H1 (cell line): ENCODE measurements around the gene PNPLA1. TPM values are rescaled to one million over a fixed set of nuclear protein-coding genes. Genes with fewer than 3 reads are reported as not detected.

Experiments
- CTCF ChIA-PET: fragments of 300-600 bp; sonication (Branson Sonifier 250); formaldehyde crosslinking; loops from one replicate; lab custom pipeline; 2021; ENCODE audit not compliant: partially characterized antibody; lab: Charles Lee
- POLR2A ChIA-PET: fragments of 300-600 bp; sonication (Branson Sonifier 250); formaldehyde crosslinking; loops from one replicate; lab custom pipeline; 2021; ENCODE audit warnings: inconsistent platforms; ENCODE audit not compliant: partially characterized antibody; lab: Charles Lee
- DNase-seq, 2 experiments: peaks; one replicate each; pipeline versions ENCODE4 v3.0.0 to v3.0.0-alpha.2; 2010 to 2022; ENCODE audit warnings: low spot score in 2 of 2, low read depth in 1 of 2, mixed read lengths in 1 of 2
- FAIRE-seq: peaks from 2 replicates; lab custom pipeline; 2011; peaks lifted over from hg19 to GRCh38; lab: Jason Lieb, UNC
- H2AFZ ChIP-seq: 2 replicates; pipeline ENCODE4 v1.8.1; 2012; ENCODE audit warnings: low read length, inconsistent platforms
- H2AK5ac ChIP-seq: 2 replicates; pipeline ENCODE4 v1.6.1; 2013; ENCODE audit warnings: low read depth, low read length
- H2BK120ac ChIP-seq: replicated peaks from 2 replicates; pipeline ENCODE3; 2013; ENCODE audit warnings: low read depth, low read length, inconsistent platforms
- H2BK12ac ChIP-seq: 2 replicates; pipeline ENCODE4 v1.6.1; 2013; ENCODE audit warnings: low read depth, low read length
- H2BK15ac ChIP-seq: 2 replicates; pipeline ENCODE4 v1.6.1; 2013; ENCODE audit warnings: low read length
- H2BK20ac ChIP-seq: 2 replicates; pipeline ENCODE4 v1.6.1; 2013; ENCODE audit warnings: low read length
- H2BK5ac ChIP-seq: 2 replicates; pipeline ENCODE4 v1.6.1; 2013; ENCODE audit warnings: low read depth, low read length
- H3K14ac ChIP-seq: 2 replicates; pipeline ENCODE4 v1.6.1; 2013; ENCODE audit warnings: inconsistent platforms; ENCODE audit not compliant: insufficient read length
- H3K18ac ChIP-seq: 2 replicates; pipeline ENCODE4 v1.6.1; 2013; ENCODE audit warnings: low read length; ENCODE audit errors: extremely low read depth
- H3K23ac ChIP-seq: 2 replicates; pipeline ENCODE4 v1.6.1; 2013; ENCODE audit warnings: inconsistent platforms; ENCODE audit not compliant: insufficient read length
- H3K23me2 ChIP-seq: 2 replicates; pipeline ENCODE4 v1.6.1; 2013; ENCODE audit warnings: low read depth, low read length
- H3K27ac ChIP-seq: 2 replicates; pipeline ENCODE4 v1.6.1; 2011; ENCODE audit warnings: low read depth, low read length, inconsistent platforms
- H3K27me3 ChIP-seq, 4 experiments: replicated peaks in 1 of 4; 1 replicate in 1 of 4; 2 replicates in 3 of 4; pipeline versions ENCODE4 v1.6.1 to v1.8.1; 2011 to 2013; ENCODE audit warnings: low read length in 3 of 4, mild to moderate bottlenecking in 3 of 4, inconsistent platforms in 2 of 4, mixed read lengths in 2 of 4, moderate library complexity in 1 of 4; ENCODE audit not compliant: control insufficient read depth in 3 of 4, insufficient read depth in 3 of 4; ENCODE audit errors: extremely low read depth in 1 of 4
- H3K36me3 ChIP-seq, 4 experiments: 2 replicates each; pipeline versions ENCODE4 v1.6.1 to v1.8.1; 2011 to 2013; ENCODE audit warnings: mild to moderate bottlenecking in 4 of 4, low read length in 3 of 4, moderate library complexity in 2 of 4, control low read depth in 1 of 4, inconsistent platforms in 1 of 4; ENCODE audit not compliant: insufficient read depth in 4 of 4, control insufficient read depth in 2 of 4
- H3K4ac ChIP-seq: replicated peaks from 2 replicates; pipeline ENCODE3; 2013; ENCODE audit warnings: low read length, low read depth, mixed read lengths, inconsistent platforms; ENCODE audit not compliant: insufficient read length
- H3K4me1 ChIP-seq, 4 experiments: replicated peaks in 1 of 4; 1 replicate in 1 of 4; 2 replicates in 3 of 4; pipeline versions ENCODE4 v1.6.1 to v1.8.1; 2011 to 2013; ENCODE audit warnings: low read length in 3 of 4, inconsistent platforms in 2 of 4, mixed read lengths in 1 of 4; ENCODE audit not compliant: insufficient read depth in 4 of 4, control insufficient read depth in 3 of 4
- H3K4me2 ChIP-seq, 2 experiments: 2 replicates each; pipeline versions ENCODE4 v1.6.1 to v1.8.1; 2011 to 2013; ENCODE audit warnings: low read depth in 2 of 2, low read length in 2 of 2, control low read depth in 1 of 2, inconsistent platforms in 1 of 2, mild to moderate bottlenecking in 1 of 2; ENCODE audit not compliant: insufficient read depth in 1 of 2
- H3K4me3 ChIP-seq, 4 experiments: fragments of 200-600, 300-600 bp in 1 of 4; sonication (generic), shearing (Covaris generic), sonication (Bioruptor Twin) in 1 of 4; 2 replicates each; pipeline versions ENCODE4 v1.5.1 to v1.8.1; 2011 to 2016; ENCODE audit warnings: low read length in 4 of 4, low read depth in 3 of 4, control low read depth in 2 of 4, inconsistent platforms in 2 of 4, mild to moderate bottlenecking in 2 of 4, mixed read lengths in 1 of 4, moderate library complexity in 1 of 4; ENCODE audit not compliant: insufficient read depth in 2 of 4; ENCODE audit errors: extremely low read depth in 1 of 4
- H3K56ac ChIP-seq: replicated peaks from 2 replicates; pipeline ENCODE3; 2013; ENCODE audit warnings: low read depth, mild to moderate bottlenecking, mixed read lengths, low read length, inconsistent platforms; ENCODE audit not compliant: insufficient read length
- H3K79me1 ChIP-seq: 2 replicates; pipeline ENCODE4 v1.6.1; 2013; ENCODE audit warnings: low read depth, low read length, control low read depth
- H3K79me2 ChIP-seq, 2 experiments: 2 replicates each; pipeline versions ENCODE4 v1.6.1 to v1.8.1; 2012 to 2013; ENCODE audit warnings: low read length in 2 of 2, mild to moderate bottlenecking in 2 of 2, inconsistent platforms in 1 of 2; ENCODE audit not compliant: insufficient read depth in 2 of 2, control insufficient read depth in 1 of 2
- H3K9ac ChIP-seq, 4 experiments: replicated peaks in 1 of 4; 1 replicate in 1 of 4; 2 replicates in 3 of 4; pipeline versions ENCODE4 v1.6.1 to v1.8.1; 2011 to 2013; ENCODE audit warnings: low read depth in 3 of 4, low read length in 3 of 4, control low read depth in 2 of 4, mild to moderate bottlenecking in 2 of 4, moderate library complexity in 2 of 4, inconsistent platforms in 1 of 4; ENCODE audit errors: extremely low read depth in 1 of 4
- H3K9me3 ChIP-seq, 2 experiments: 2 replicates each; pipeline versions ENCODE4 v1.6.1 to v1.8.1; 2012 to 2013; ENCODE audit warnings: mild to moderate bottlenecking in 2 of 2, moderate library complexity in 2 of 2, control low read depth in 1 of 2, inconsistent platforms in 1 of 2, low read depth in 1 of 2, low read length in 1 of 2, mixed read lengths in 1 of 2; ENCODE audit not compliant: insufficient read depth in 2 of 2
- H4K20me1 ChIP-seq, 2 experiments: replicated peaks in 1 of 2; 2 replicates each; pipeline versions ENCODE3 to v1.8.1; 2011 to 2013; ENCODE audit warnings: inconsistent platforms in 2 of 2, low read length in 2 of 2, mild to moderate bottlenecking in 1 of 2; ENCODE audit not compliant: insufficient read depth in 2 of 2, control insufficient read depth in 1 of 2
- H4K5ac ChIP-seq: 2 replicates; pipeline ENCODE4 v1.6.1; 2013; ENCODE audit warnings: low read length, low read depth, mixed read lengths, inconsistent platforms; ENCODE audit not compliant: insufficient read length
- H4K8ac ChIP-seq: 2 replicates; pipeline ENCODE4 v1.8.0; 2013; ENCODE audit warnings: mild to moderate bottlenecking, moderate library complexity, low read length, inconsistent platforms; ENCODE audit not compliant: insufficient read depth; ENCODE audit errors: extremely low read depth
- H4K91ac ChIP-seq: replicated peaks from 2 replicates; pipeline ENCODE3; 2013; ENCODE audit warnings: low read length, mixed read lengths, inconsistent platforms; ENCODE audit not compliant: insufficient read length
- CBX8 ChIP-seq: fragments of 300-800, 300-1000 bp; sonication (generic); IDR thresholded peaks from 2 replicates; pipeline ENCODE4 v1.7.1; 2016; ENCODE audit warnings: low read depth, low read length, borderline replicate concordance
- CREB1 ChIP-seq: IDR thresholded peaks from 2 replicates; pipeline ENCODE4 v1.6.1; 2012; ENCODE audit warnings: inconsistent platforms
- KDM1A ChIP-seq: fragments of 200-600, 300-600 bp; sonication (generic); IDR thresholded peaks from 2 replicates; pipeline ENCODE4 v1.7.1; 2016; ENCODE audit warnings: mild to moderate bottlenecking, low read length, borderline replicate concordance
- POLR2AphosphoS5 ChIP-seq: IDR thresholded peaks from 2 replicates; pipeline ENCODE4 v1.6.1; 2011; ENCODE audit warnings: low read depth, low read length
- SIN3A ChIP-seq, 2 experiments: IDR thresholded peaks in 1 of 2; conservative IDR thresholded peaks in 1 of 2; 2 replicates each; pipeline ENCODE4 v1.6.1; 2011 to 2012; ENCODE audit warnings: low read length in 2 of 2, improper control_type of control experiment in 1 of 2, low read depth in 1 of 2, mild to moderate bottlenecking in 1 of 2
- SP2 ChIP-seq: IDR thresholded peaks from 2 replicates; pipeline ENCODE4 v1.6.1; 2012; ENCODE audit warnings: mild to moderate bottlenecking, low read length, inconsistent platforms
- WGBS, 2 experiments: shearing (Covaris generic) in 1 of 2; methylation state at CpG; one replicate each; pipeline versions ENCODE4 v1.1.6 to v1.1.7; 2013 to 2015; ENCODE audit warnings: low lambda C conversion rate in 2 of 2, mixed read lengths in 2 of 2, inconsistent platforms in 1 of 2, low coverage in 1 of 2, missing lambda C conversion rate in 1 of 2; ENCODE audit not compliant: insufficient replicate concordance in 2 of 2, insufficient coverage in 1 of 2, insufficient read length in 1 of 2; ENCODE audit errors: extremely low coverage in 1 of 2, missing lambda C conversion rate in 1 of 2; 5-methylcytosine and 5-hydroxymethylcytosine counted together
- polyA plus RNA-seq, 7 experiments: library from polyadenylated mRNA; depleted of rRNA in 3 of 7; stranded (reverse) in 5 of 7; unstranded in 2 of 7; fragments of >200 nt in 5 of 7; fragments of 200-250 nt in 2 of 7; gene quantifications; 1 replicate in 5 of 7; 2 replicates in 1 of 7; 4 replicates in 1 of 7; pipeline versions ENCODE4 v1.2.1 to v1.2.3, GENCODE V29; 2011 to 2013; ENCODE audit warnings: missing spikeins in 2 of 7, mixed read lengths in 2 of 7
- total RNA-seq: library from RNA; stranded (reverse); fragmentation: NEBNext Ultra II Directional; extraction: Animal tissue kit (Norgen Biotek cat#: 25700); gene quantifications from 2 replicates; pipeline ENCODE4 v1.2.1, GENCODE V29; 2021
- TF ChIP-seq, protein P1 (sequence below): IDR thresholded peaks from 2 replicates; pipeline ENCODE4 v1.6.1; 2012; ENCODE audit warnings: inconsistent platforms

PNPLA1 gene
- total and polyA plus RNA-seq, 2 of the 8 experiments (the other 6 are each of a cell fraction or from before 2014, with no cell fraction given), result not detected

DNA sequence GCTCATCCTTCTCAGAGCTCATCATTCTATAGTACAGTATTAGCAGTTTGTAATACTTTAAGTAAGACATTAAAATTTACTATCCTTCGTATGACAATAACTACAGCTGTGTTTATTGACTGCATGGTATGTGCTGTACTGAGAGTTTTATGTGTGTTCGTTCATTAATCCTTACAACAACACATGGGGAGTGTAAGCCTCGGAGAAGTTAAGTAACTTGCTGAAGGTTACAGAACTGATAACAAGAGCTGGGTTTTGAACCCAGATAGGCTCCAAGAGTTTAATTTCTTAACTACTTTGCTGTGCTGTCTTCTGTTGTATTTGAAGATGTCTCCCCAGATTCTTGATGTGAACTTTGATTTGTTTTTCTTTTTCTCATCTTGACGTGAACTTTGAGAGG is 49.6 kb upstream of the PNPLA1 start:
- CTCF ChIA-PET, result interaction anchor here (0.6 to 1.5 kb wide), 2 partner anchors 9 to 81 kb away, joined by 3 to 4 read pairs; no protein-coding TSS in a partner anchor
- FAIRE-seq, result no peak
- no peak for TF ChIP-seq CREB1
- no peak for TF ChIP-seq POLR2AphosphoS5
- TF ChIP-seq CBX8, result no peak
- no peak for TF ChIP-seq KDM1A
- TF ChIP-seq, protein P1, sequence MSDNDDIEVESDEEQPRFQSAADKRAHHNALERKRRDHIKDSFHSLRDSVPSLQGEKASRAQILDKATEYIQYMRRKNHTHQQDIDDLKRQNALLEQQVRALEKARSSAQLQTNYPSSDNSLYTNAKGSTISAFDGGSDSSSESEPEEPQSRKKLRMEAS, result no peak
- TF ChIP-seq SIN3A (conservative IDR thresholded peaks at IDR 0.05 in 1 of 2, IDR thresholded peaks at IDR 0.05 in 1 of 2; ENCODE audit: low read depth in 1 of 2, low read length in 2 of 2), result no peak
- TF ChIP-seq SP2, result no peak

More for the DNA sequence above, 49.6 kb upstream of the PNPLA1 start:
- Histone ChIP-seq H3K79me1 (peaks cover 3% of the 10 kb centered on the region; the same call in 1 of the 2 replicates), H2BK5ac (no peak overlapping the region), H4K20me1 (peaks cover 0 to 2% of the 10 kb centered on the region in 2 experiments), H2AK5ac (no peak overlapping the region), H4K91ac (no peak overlapping the region), H4K5ac (no peak overlapping the region), H3K18ac (no peak overlapping the region), H2BK12ac (no peak overlapping the region), H3K56ac (no peak overlapping the region), H3K27me3 (no peaks in the 10 kb centered on the region), H2BK20ac (no peak overlapping the region), H3K27ac (no peak overlapping the region), H2BK15ac (no peak overlapping the region), H2BK120ac (no peak overlapping the region), H3K23me2 (no peaks in the 10 kb centered on the region), H2AFZ (no peak overlapping the region), H3K4me1 (no peaks in the 10 kb centered on the region), H3K23ac (no peak overlapping the region), H4K8ac (no peak overlapping the region), H3K4ac (no peak overlapping the region), H3K4me2 (no peak overlapping the region), H3K9me3 (no peaks in the 10 kb centered on the region), H3K79me2 (no peaks in the 10 kb centered on the region), H3K14ac (no peak overlapping the region), H3K4me3 (no peak overlapping the region), H3K36me3 (peaks cover 15 to 79% (median 51%) of the 10 kb centered on the region in 4 experiments), H3K9ac (no peak overlapping the region)
- no peak for DNase-seq
- POLR2A ChIA-PET, result interaction anchor here (0.7 to 0.9 kb wide), 2 partner anchors 10 to 17 kb away, joined by 3 read pairs; no protein-coding TSS in a partner anchor
- WGBS, 2 experiments, result 87% methylated on average over 4 of the region's 4 CpGs; no CpG with 5 or more reads in 1 of the 2 experiments
